ENCODE data around the gene CYBC1.
"Not testable (repeated sequence)": the region's sequence is repeated elsewhere in the genome, so short reads cannot be mapped to it uniquely, and the experiment has no call there.

The CYBC1 gene

DNA sequence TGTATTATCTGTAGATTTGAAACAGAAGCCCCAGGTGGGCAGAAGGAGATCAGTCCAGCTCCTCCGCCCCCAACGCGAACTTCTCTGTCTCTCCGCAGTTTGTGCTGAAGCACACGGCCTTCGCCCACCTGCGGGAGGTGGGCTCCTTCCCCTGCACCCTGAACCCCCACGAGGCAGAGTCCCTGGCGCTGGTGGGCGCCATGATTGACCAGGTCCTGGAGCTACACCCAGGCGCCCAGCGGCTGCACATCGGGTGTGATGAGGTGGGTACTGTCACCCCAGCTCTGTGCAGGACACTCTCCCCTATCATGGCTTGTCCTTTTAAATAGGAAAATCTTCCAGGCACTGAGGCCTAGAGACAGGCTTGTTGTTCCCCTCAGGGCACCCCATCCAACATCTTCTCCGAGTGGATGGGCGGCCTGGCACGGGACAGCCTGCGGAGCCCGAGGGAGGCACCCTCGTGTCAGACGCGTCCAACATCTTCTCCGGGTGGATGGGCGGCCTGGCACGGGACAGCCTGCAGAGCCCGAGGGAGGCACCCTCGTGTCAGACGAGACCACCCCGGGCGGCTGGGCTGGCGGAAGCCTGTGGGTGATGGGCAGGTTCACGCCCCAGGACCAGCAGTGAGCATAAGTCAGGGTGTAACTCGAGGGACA lies 16.9 kb downstream of the CYBC1 start:
- no peak for DNase-seq

DNA sequence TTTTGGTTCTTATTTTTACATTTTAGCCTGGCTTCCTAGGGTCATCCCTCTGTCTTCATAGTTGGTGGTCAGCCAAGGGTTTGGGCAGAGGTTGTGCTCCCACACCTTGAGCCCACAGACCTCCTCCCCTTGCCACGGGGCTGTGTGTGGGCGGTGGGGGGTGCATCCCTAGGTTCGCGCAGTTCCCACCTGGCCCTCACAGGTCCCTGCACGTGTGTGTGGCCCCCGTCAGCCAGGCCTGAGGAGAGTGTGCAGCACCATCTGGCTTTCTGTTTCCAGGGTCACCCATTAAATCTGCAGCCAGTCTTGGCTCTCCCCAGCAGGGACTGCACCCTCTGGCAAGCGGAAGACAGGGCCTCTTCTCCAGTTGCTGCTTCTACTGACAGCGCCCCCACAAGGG lies 18.5 kb downstream of the CYBC1 start:
- no peak for DNase-seq

DNA sequence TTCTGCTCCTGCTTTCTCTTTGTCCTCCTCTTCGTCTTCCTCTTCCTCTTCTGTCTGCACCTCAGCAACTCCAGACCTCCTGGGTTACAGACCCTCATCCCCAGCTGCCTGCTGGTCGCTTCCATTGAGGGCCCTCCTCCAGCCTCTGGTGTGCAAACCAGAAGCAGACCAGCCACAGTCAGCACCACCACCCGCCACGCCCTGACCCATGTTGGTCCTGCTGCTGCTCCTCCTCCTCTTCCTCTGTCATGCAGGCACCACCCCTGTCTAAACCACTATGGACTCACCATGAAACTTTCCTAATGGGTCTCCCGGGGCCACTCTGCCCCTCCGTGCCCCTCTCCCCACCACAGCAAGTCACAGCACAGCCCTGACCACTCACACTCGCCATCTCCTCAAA lies 20.7 kb downstream of the CYBC1 start:
- no peak for DNase-seq

DNA sequence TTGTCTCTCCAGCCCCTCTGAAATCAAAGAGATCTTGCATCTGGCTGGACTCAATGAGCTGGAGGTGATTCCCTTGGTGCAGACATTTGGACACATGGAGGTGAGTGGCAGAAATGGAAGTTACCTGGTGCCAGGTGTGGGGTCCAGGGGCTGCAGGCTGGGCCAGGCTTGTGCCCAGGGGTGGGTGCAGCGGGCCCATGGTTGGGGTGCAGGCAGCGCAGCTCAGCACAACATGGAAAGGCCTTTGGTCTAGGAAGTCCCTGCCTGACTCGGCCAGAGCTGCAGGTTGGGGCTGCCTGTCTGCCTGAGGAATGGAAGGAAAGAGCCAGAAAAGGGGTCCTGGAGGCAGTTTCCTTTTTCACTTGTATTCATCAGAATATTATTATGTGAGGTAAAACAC lies 22.0 kb downstream of the CYBC1 start:
- DNase-seq = no peak

DNA sequence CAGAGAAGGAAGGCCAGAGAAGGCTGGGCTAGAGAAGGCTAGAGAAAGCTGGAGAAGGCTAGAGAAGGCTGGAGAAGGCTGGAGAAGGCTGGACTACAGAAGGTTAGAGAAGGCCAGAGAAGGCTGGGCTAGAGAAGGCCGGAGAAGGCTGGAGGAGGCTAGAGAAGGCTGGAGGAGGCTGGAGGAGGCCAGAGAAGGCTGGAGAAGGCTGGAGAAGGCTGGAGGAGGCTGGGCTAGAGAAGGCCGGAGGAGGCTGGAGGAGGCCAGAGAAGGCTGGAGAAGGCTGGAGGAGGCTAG lies 25.7 kb downstream of the CYBC1 start:
- no peak for DNase-seq

DNA sequence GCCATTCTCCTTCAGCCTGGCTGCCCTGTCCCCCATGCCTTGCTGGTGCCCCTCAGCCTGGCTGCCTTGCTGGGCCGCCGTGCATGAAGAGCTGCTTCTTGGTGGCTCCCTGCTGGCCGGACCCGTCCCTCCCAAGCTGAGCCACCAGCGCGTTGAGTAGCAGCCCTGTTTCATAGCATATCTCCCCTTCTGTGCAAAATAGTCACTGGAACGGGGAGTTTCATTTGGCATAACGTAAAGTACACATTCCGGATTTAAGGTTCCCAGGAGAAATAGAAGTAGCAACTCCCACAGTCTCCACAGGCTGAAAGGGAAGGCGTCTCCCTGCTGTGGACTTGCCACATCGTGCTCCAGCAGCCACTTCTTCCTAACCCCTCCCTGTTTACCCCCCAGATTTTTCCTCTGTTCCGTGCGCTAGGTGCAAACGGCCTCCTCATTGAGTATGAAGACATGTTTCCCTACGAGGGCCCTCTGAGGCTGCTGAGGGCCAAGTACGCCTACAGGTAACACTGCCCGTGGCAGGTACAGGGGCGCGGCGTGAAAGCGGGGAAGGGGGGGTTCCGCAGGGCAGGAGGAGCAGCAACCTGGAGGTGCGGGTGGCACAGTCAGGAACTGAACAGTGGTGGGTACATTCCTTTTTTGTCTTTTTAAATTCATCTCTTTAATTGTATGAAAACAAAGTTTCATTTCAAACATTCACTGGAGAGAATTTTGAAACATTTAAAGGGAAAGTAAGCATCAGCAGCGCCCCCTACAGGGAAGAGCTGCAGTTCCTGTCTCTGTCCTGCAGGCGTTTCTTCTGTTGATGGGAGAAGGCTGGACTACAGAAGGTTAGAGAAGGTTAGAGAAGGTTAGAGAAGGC lies 26.3 kb downstream of the CYBC1 start:
- DNase-seq = no peak

DNA sequence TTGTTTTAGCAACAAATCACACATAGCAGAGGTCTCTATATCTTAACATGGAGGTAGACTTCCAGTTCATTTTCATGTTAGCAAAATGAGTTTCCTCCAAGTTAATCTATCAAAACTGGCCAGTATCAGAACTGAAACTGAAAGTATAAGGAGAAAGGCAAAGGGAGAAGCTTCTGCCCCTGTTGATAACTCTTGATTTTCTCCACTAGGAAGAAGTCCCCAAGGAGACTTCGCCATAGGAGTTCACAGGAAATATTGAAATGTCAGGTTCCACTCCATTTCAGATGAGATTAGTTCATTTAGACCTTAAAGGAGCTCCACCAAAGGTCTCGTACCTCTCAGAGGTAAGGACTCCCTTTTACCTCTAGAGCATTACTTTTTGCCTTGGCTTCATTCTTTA lies 31.0 kb downstream of the CYBC1 start:
- DNase-seq = no peak

DNA sequence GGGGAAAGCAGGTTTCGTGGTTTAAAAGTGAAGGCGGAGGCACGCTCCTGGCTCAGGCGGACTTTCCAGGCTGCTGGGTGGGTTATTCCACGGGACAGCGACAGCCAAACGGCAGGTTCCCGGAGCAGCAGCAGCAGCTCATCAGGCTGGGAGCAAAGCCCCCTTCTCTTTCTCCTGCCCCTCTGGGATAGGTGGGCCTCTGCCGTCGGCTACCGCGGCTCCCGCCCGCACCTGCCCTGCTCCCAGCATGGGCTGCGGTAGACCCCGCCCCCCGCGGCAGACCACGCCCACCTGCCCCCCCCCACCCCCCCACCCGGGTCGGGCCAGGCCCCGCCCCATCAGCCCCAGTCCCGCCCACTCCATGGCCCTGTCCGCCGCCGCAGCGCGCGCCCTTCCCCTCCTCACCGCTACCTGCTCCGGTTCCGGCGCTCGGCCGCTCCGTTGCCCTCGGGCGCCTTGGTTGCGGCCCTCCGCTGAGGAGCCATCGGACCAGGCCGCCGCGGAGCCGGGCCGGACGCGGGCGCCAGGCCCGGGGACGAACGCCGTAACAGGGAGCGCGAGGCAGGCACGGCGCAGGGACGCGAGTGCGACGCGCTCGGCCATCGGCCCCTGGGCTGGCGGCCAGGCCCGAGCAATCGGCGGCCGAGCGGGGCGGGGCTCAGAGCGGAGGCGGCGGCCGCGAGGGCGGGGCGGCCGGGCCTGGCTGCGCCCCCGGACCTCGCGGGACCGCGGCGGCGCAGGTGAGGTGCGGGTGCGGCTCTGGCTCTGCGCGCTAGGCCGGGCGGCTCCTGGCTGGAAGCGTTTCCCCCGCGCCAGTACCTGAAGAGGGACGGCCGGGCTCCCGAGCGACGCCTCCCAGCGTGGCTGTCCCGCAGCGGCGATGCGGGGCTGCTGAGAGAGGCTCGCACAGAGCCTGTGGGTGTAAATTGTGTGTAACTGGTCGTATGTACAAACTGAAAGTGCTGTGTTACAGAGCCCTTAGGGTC lies 32.3 kb downstream of the CYBC1 start, which contains the start of the genes HEXD and OGFOD3:
TSS of gene HEXD (plus strand) at position 347 of the 986 bp plus-strand sequence. CDS start 1,453 bp downstream, outside the sequence.
TSS of gene OGFOD3 (minus strand) at position 586 of the 986 bp plus-strand sequence. CDS start at position 485, 101 bp downstream.
- peak; percentile 75 for DNase-seq

DNA sequence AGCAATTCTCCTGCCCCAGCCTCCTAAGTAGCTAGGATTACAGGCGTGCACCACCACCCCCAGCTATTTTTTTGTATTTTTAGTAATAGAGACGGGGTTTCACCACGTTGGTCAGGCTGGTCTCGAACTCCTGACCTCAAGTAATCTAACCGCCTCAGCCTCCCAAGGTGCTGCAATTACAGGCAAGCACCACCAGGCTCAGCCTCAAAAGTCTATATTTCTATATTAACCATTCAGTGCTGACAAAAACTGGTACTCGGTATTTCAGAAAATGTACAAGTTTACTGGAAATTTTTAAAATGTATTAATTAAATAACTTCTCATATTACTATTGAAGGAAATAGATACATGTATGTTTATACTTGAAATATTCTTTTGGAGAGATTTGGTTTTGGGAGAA lies 33.8 kb downstream of the CYBC1 start:
- DNase-seq = peak; percentile 1

DNA sequence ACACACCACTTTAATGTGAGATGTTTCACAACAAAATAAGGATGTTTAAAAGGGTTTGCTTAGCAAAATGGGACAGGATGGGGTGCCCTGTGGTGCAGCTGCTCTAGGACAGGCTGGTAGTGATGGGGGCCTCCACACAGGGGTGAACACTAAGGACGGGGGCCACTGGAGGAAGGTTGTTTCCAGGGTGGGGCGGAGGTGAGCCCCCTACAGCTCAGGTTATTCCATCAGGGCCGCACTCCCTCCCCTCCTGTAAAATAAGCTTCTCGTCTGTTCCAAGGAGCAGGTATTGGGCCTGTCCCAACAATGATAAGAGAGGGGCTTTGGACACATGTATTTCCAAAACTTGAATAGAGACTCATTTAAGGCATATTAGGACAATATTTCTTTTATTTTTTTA lies 34.3 kb downstream of the CYBC1 start:
- DNase-seq = no peak

DNA sequence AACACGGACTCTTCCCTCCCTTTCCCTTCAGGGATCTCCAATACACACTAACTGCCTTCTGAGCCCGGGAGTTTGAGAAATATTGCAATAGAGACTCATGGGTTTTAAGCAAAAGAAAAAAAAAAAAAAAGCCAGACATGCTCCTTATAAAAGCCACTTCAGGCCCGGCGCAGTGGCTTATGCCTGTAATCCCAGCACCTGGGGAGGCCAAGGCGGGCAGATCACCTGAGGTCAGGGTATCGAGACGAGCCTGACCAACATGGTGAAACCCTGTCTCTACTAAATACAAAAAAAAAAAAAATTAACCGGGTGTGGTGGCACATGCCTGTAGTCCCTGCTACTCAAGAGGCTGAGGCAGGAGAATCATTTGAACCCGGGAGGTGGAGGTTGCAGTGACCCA lies 34.8 kb downstream of the CYBC1 start:
- no peak for DNase-seq

DNA sequence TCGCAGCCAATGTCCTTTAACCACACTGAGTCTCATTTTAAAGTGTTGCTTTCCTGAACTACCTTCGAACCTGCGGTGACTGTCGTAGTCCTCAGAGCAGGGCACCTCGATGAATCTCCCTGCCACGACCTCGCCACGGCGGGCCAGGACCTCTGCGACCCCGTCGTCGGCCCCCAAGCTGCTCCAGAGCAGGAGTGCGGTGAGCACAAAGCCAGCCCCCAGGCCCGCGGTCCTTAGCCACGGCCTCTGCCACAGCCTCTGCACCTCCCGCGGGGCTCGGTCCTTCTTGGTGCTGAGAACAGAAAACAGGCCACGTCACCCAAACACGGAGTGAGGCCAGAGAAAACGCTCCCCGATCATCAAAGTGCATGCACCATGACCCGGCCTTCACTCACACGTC lies 35.2 kb downstream of the CYBC1 start:
- DNase-seq = no peak

DNA sequence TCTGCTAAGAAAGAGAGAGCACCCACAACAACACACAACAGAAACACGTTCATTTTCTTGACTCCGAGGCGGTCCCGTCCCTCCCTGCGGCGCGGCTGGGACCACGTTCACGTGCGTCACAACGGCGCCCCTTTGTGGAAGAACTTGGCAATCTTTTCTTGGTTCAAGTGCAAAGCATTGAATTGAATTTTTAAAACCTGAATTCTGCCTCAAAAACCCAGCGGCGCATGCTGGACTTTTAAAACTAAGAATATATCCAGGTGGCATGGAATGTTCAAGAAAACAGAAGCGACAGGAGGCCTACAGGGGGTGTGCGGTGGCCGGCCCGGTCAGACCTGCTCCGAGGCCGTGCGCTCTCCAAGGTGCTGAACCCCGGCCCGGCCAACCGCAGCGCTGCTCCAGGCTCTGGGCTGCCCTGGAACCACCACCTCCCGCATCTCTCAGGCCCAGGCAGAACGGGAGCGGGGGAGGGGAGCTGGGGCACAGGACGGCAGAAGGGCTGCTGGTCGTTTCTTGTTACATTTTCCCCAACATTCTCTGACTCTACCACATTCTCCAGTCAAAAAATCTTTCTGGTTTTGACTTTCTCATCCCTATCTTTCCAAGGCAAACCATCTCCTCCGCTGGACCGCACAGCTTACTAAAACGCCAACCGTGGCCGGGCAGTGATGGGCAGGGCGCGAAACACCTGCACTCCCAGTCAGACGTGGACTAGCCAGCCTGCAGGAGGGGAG lies 35.8 kb downstream of the CYBC1 start:
- peak; percentile 40 for DNase-seq

DNA sequence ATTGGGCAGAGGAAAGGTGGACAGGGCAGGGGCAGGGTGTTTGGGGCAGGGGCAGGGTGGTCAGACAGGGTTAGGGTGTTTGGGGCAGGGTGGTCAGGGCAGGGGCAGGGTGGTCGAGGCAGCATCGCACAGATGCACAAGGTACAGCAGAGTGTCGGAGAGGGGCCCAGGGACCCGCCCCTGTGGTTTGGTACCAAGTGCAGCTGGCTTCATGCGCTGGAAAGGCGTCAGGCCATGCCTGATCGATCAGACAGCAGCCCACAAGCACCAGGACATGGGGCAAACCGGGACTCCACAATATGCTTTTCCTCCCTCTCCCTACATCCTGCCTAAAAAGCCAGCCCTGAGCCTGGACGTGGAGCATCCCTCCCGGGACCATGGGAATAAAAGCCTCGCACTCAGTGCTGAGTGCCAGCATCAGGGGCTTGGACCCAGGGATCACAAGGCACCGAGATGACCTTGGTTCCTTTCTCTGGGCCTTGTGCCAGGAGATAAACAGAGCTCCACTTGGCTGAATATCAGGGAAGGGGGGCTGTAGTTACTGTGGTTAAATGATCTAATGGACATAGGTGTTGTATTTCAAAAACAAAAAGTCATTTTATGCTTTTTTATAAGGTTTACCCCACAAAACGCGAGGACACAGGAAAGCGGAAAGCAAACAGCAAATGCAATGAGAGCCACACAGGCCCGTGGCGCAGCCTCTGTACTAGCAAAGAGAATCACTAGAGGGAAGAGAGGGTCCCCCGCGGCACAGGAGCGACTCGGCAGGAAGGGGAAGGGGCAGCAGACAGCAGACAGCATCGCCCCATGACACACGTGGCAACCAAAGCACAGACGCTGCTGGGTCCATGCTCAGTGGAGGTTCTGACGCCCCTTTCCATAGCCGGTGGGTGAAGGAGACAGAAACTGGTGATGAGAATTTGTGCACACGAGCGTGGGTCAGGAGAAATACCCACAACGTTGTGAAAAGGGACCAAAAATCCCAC lies 37.7 kb downstream of the CYBC1 start:
- DNase-seq = no peak

DNA sequence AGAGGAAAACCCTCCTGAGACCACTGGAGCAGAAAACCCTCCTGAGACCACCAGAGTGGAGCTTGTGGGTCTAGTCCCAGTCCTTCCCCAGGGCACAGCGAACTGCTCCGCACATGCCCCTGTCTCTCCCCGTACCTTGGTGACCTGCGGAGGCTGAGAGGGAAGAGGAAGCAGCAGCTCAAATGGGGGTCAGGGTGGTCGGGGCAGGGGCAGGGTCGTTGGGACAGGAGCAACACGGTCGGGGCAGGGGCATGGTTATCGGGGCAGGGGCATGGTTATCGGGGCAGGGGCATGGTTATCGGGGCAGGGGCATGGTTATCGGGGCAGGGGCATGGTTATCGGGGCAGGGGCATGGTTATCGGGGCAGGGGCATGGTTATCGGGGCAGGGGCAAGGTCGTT lies 38.5 kb downstream of the CYBC1 start:
- DNase-seq = not testable (repeated sequence)

DNA sequence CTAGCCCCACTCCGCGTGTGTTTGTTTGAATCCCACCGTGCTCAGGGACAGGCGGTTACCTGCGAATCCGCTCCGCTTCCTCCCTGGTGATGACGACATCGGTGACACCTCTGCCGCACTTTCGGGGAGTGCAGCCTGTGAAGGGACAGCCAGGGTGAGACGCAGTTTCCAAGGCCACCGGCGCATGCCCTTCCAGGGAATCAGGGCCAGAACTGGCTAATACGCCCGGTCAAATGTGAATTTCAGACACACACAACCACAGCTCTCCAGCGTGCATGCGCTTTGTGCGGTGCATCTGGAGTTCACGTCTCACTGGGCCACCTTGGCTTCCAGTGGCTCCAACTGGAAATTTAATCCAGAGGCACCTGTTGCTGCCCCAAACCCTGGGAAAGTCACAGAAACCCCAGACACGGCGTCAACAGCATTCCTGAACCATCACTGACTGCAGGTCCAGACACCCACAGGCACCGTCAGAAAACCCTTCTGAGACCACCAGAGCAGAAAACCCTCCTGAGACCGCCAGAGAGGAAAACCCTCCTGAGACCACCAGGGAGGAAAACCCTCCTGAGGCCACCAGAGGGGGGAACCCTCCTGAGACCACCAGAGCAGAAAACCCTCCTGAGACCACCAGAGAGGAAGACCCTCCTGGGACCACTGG lies 39.0 kb downstream of the CYBC1 start:
- no peak for DNase-seq

DNA sequence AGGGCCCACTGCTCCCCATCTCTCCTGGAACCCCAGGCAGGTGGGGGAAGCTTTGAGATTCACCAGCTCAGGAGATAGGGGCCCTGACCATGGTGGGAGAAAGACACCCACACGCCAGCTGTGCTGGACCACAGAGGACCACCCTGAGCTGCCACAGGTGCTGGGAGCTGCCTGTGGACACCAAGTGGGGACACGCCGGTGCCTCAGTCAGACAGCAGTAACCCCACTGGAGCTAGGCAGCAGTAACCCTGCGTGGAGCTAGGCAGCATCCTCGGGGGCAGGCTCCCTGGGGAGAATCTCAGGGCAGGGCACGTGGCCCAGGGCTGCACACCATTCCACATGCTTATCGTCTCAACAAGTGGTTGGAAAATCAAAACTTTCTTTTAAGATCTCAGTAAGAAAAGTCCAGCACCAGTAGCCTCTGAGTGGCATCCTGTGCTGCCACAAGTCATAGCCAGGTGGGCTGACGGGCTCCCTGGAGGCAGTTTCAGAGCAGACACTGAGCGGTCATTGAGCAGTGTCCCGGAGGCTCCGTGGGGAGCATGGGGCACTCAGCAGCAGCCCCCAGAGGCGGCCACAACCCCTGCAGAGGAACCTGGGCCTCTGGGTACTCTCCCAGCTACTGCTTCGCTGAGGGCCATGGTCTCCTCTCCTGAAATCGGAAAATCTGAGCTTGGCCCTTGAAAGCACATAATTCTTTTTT lies 40.4 kb downstream of the CYBC1 start:
- no peak for DNase-seq

DNA sequence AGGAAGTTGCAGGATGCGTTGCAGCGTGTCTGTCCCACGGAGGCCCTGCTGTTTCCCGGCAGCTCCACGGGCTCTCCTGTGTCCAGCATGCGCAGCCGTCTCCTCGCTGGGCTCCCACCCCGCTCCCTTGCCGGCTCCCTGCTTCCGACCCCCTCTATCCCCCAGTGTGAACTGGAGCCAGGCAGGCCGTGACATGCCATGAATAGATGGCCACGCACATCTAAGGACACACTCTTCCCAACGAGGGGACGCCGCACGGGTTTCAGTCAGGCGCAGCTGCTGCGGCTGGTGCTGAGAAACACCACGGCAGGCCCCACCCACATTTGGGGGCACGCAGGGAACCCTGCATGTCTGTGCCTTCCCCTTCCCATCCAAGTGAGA lies 41.6 kb downstream of the CYBC1 start:
- DNase-seq = no peak

DNA sequence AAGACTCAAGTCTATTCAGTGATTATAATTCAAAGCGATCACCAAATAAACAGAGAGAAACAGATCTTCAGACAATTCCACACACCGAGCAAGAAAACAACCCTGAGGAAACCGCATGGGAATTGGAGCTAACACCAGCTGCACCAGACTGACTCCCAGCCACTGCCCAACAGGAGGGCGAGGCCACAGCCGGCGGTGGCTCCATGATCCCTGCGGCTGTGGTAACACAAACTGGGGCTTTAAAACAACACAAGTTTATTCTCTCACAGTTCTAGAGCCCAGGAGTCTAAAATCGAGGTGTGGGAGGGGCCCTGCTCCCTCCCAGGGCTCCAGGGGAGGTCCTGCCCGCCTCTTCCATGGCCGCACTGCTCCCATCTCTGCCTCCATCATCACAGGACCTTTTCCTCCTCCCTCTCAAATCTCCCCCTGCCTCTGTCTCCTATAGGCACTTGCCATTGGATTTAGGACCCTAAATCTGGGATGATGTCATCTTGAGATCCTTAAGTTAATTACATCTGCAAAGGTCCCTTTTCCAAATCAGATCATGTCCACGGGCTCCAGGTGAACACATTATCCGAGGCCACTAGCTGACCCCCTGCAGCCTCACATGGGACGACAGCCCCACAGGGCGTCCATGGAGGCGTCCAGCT lies 42.1 kb downstream of the CYBC1 start:
- DNase-seq = no peak

DNA sequence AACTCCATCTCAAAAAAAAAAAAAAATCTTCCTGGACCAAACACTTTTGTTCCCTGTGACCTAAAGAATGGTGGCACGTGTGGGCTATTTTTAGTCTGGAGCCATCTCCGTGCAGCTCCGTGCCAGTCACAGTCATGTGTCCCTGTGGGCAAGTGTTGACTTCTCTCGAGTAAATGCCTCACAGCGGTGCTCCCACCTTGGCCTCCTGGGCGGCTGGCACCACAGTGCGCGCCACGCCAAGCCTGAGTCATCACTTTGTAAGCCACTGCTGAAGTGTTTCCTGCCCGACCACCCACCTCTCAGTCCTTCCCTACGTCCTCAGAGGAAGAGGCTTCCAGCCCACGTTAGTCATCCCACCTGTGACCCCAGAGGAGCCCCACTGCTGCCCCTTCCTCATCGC lies 43.3 kb downstream of the CYBC1 start:
- no peak for DNase-seq
